HG03460 (cell line): ENCODE results near the gene CBFA2T2.
A peak's percentile ranks its signal among the peaks of the same experiment; 100 is the strongest.

Experiments
- ATAC-seq: cut with Tn5 transposase; IDR thresholded peaks from one replicate; pipeline ENCODE4 v1.9.1; 2021; ENCODE audit not compliant: unreplicated experiment

The CBFA2T2 gene

DNA sequence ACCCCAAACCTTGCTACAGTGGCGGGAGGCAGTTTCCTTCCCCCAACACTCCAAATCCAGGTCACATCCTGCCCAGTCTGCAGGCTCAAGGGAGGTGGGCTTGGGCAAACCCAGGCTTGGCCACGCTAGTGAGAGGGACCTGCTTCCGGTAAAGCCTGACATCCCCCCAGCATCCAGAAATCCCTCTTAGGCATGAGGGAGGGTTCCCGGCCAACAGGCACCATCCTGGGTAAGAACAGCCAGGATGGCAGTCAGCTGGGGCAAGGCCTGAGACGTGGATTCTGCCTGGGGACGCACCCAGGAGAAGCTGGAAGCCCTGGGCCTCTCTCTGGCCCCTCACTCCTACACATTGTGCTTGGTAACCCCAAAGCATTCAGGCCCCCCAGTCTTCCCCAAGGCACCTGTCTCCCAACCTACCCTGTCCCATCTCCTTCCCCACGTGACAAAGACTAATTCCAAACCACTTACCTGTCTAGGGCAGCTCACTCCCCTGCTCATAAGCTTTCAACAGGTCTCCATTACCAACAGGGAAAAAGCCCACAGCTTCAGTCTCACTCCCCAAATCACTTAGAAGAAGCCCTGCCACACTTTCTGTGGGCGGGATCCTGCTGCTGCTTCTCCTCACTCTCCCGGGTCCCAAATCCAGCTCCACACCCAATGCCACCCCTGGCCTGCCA is 174.3 kb downstream of the CBFA2T2 start:
- ATAC-seq = no peak

DNA sequence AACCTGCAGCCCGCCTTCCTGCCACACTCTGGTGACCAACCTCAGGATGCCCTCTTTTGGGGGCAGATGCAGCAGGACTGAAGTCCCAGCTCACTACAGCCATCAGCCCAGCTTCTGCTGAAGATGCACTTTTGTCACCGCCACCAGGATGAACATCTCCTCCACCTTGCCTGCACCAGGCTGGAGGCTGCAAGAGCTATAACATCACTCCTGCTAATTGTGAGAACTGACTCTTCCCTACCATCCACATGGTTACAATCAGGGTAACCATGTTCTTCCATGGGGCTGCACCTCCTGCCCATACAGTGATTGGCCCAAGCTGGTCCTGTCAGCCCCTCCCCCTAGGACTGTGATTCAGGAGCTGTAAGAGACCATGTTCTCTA is 174.9 kb downstream of the CBFA2T2 start:
- ATAC-seq = no peak

DNA sequence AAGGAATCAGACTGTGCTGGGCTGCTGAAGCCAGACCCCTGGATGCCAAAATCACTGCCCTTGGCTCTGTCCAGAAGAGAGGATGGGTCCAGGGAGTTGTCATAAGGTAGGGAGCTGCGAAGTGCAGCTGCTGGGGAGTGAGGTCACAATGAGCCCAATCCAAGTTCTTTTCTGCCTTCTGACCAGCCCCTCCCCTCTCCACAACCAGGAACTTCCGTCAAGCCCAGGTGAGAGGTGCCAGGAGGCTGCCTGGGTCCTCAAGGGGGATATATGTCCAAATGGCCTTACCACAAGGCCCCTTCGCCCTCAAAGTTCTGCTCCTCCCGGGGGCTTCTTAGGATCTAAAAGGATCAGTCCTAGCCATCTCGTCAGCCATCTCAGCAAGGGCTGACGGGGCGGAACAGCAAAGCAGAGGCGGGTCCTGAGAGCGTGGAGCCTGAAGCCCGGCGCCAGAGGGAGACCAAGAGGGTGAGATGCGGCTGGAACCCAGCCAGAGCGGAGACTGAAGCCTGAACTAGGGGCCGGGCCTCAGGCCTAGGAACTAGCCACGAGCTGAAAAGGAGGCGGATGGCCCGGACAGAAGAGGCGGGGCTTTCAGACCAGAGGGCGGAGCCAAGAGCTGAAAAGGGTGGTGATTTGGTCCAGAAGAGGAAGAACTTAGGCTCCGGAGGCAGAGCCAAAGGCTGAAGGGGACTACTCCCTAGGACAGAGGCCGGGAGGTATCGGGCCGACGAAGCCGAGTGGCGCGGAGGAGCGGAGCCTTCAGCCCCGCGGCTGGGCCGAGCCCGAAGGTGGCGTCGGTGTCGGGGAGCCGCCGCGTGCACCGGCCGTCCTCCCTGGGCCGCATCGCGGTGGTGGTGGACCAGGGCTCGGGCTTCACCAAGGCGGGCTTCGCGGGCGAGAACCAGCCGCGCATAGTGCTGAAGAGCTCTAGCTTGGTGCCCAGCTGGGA is 176.7 kb downstream of the CBFA2T2 start, which contains the start of gene ACTL10:
Gene ACTL10, plus strand, starts transcription at position 651 of the 952 bp plus-strand sequence. CDS start 555 bp downstream, outside the sequence.
- peak; percentile 64 for ATAC-seq

DNA sequence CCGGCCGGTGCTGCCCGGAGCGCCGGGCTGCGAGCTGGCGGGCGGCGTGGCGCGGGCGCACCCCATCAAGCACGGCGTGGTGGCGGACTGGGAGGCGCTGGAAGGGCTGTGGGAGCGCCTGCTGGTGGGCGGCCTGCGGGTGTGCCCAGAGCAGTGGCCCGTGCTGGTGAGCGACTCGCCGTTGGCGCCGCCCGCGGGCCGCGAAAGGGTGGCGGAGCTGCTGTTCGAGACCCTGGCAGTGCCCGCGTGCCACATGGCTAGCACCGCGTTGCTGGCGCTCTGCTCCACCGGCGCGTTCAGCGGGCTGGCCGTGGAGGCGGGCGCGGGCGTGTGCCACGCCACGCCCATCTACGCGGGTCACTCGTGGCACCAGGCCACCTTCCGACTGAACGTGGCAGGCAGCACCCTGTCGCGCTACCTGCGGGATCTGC is 177.4 kb downstream of the CBFA2T2 start:
- peak; percentile 13 for ATAC-seq

DNA sequence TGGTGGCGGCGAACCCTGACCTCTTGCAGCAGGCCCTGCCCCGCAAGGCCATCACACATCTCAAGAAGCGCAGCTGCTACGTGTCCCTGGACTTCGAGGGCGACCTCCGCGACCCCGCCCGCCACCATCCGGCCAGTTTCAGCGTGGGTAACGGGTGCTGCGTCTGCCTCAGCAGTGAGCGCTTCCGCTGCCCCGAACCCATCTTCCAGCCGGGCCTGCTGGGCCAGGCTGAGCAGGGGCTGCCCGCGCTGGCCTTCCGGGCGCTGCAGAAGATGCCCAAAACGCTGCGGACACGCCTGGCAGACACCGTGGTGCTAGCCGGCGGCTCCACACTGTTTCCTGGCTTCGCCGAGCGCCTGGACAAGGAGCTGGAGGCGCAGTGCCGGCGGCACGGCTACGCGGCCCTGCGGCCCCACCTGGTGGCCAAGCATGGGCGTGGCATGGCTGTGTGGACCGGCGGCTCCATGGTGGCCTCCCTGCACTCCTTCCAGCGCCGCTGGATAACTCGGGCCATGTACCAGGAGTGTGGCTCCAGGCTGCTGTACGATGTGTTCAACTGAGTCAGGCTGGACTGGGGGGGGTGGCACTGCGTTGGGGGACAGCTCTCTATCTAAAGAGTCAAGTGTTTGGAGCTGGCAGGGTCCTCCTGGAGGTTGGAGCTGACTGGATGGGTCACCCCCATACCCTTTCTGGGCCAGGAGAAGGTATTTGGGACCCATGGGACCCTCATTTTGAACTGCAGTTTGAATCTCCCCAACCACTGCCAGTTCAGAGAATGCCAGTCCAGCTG is 178.0 kb downstream of the CBFA2T2 start:
- no peak for ATAC-seq

DNA sequence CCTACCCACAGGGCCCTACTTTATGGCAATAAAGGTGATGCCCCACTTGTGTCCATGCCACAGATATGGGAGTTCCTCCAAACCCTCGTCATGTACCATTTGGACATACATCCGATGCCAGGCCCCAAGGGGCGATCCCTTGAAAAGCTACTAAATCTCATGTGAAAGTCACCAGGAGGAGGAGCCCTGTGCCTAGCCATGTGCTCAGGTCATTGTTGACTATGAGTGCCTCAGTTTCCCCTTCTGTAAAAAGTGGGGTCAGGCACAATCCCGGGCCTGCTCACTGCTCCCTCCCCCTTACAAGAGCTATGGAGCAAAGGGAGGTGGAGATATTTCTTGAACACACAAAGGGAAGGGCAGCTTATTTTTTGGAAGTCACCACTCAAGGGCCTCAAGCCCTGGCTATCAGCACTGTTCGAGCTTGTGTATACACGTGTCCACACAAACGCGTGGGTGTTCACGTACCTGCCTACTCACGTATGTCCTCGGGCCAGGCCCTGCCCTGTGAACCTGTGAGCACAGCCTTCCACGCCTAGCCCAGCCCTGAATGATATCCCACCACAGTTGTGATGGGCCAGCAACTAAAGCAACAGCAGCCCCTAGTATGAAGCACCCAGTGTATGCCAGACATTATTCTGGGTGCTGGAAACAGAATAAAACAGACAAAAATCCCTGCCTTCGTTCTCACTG is 178.7 kb downstream of the CBFA2T2 start:
- ATAC-seq = no peak

DNA sequence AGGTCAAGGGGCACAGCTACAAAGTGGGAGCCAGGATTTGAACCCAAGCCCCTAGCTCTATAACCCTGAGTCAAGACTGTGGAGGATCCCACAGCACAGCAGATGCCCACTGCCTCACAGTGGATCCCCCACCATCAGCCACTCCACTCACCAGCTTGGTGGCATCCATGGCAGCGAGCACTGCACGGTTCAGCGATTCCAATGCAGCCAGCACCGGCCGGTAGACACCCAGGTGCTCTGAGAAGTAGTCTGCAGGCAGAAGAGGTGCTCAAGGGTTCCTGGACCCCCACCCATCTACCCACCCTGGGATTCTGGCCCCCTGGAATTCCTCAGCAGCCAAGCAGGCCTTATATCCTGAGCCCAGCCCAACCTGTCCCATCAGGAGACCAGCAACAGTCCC is 179.3 kb downstream of the CBFA2T2 start:
- ATAC-seq = no peak

DNA sequence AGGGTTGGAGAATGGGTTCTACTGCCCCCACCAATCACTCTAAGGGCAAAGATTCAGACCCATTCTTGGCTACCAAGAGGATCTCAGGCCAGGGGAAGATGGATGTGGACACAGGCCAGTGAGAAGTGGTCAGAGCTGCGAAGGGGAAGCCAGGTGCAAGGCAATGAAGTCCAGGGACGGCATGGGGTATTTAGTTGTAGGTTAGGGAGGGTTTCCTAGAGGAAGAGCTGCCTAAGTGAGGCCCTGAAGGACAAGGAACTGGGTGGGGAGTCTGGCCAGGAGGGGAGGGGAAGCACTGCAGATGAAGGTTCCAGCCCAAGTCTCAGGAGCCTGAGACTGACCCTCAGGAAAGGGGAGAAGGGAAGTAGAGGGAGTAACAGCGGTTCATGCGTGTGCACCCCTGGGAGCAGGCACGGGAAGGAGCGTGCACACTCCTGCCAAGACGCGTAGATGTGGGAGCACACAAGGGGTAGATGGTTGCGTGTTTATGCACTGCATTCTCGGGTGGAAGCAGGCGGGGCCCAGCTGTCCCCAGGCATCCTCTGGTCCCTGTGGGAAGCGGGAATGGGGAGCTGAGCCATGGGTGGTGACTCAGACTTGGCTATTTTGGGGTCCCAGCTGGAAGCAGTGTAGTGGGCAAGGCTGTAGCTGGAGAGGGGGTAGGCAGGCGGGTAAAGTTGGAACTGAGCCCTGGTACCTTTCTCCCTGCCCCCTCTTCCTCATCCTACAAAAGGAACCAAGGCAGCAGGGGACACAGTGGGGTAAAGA is 180.2 kb downstream of the CBFA2T2 start:
- no peak for ATAC-seq

DNA sequence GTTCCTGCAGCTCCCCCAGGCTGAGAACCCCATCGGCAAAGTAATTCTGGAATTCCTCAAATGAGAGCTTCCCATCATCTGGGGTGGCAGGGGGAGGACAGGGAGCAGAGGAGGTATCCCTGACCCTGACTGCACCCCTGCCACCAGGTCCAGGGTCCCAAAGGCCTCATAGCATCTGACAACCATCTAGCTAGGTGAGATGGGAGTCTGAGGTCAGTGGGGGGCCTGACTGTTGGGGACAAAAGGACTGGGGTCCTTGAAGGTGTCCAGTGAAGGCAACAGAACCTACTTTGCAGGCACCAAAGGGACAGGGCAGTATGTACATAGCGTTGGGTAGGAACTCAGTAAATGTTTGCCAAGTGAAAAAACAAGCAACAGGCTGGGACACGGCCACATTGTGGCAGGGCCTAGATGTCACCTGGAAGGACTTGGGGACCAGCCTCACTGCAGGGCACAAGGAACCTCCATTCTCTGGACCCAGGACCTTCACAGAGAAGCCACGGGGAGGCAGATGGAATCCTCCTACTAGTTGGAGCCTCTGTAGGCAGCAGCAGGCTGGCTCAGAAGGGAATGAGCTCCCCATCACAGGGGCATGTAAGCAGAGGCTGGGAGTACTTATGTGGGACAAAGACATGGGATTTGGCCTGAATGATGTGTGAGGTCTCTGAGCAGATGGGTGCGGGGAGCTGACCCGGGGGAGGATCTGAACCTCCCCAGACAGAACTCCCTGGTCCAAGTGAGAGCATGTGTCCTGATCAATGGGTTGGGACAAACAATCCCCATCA is 181.0 kb downstream of the CBFA2T2 start:
- no peak for ATAC-seq

DNA sequence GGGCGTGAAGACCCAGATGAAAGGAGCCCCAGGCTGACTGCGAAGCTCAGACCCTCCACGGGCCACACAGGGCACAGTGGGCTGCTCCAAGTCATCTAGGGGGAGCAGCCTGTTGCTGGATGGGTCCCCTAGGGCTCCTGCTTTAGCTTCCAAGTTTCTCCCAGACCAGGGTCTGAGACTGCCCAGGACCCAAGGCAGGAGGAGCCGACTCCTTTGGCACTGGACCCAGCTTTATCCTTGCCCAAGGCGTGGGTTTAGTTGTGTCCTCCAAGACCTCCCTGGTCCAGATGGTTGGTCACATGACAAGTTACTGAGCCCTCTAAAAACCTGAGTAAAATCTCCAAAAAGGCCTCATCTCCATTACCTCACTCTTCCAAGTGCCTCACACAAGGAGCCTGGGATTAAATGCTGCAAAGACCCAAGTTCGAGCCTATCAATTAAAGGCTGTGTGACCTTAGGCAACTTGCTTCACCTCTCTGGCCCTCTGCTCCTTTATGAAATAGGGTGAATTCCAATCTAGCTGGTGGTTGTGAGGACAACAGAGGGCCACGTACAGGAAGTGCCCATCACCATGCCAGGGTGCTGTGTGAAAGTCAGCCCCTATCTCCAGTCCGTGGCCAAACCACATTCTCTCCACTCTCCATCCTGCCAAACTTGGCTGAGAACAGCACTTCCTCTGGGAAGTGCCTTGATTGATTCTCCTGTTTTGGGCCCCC is 181.8 kb downstream of the CBFA2T2 start:
- ATAC-seq = no peak

DNA sequence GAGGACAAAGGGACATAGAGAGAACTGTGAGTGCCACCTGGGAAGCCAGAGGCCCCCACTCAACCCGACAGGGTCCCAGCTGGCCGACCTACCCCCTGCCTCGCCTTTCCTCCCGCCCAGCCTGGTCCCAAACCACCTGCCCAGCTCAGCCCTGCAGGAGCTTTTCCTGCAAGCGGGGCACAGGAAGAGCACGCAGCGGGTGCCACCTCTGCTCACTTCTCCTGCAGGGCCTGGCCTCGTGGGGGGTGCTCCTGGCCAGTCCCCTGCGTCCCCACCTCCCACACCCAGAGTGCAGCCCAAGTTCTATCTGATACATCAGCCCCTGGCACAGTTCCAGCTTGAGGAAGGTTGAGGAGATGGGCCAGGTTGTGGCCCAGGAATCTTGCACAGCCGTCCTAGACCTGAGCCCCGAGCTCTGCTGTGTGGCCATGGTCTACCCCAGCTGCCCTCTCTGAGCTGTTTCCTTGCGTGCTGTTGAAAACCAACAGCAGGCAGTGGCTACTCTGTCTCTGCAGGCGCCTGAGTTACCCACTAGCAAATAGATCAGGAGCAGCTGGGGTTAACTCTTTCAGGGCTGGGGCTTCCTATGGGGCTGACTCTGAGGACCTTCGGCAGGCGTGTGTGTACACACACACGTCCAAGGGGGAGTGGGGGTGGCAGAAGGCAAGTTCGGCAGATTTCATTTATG is 182.7 kb downstream of the CBFA2T2 start:
- ATAC-seq = no peak

DNA sequence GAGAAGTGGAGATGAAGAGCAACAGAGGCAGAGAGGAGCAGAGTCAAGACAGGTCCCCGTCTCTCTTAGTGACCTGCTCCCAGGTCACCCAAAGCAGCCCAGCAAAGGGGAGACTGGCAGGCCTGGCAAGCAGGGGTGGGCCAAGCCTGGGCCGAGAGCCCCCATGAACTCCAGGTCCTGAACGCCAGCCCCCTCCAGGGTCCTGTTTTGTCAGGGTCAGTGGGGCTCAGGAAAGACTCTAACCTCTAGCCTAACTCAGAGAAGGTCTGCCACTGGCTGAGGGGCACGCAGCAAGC is 183.2 kb downstream of the CBFA2T2 start:
- ATAC-seq = no peak

DNA sequence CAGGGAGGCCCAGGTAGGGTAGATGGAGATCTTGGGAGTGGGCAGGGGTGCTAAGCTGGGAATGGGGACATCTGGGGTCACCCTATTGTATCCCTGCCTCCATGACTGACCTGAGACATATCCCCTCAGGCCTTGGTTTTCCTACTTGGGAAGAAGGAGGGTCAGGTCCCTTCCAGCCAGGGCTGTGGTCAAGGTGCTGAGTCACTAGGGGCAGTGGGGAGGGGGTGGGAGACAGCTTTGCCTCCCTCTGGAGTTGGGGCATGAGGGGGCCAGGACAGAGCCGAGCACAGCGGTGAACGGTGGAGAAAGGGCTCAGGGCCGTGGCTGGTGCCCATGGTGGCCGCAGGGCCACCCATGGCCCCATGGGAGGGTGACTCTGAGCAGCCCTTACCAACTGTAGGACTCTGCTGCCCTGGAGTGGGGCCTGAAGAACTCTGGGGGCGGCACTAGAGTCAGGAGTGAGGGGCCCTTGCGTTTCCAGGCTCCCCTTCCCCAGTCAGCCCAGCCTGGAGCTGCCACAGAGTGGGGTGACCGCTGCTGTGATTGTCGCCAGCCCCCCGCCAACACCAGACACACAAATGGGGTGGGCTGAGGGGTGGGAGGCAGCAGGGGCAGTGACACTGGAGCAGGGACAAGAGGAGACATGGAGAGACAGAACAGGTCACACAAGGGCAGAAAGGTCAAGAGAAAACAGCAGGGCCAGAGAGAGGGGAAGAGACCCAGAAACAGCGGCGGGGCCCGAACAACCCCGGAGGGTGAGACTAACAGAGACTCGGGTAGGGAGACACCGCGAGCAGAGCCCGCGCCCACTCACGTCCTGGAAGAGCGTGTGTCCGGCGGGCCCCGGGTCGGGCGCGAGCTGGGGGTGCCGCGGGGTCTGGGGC is 183.8 kb downstream of the CBFA2T2 start:
- ATAC-seq = no peak

DNA sequence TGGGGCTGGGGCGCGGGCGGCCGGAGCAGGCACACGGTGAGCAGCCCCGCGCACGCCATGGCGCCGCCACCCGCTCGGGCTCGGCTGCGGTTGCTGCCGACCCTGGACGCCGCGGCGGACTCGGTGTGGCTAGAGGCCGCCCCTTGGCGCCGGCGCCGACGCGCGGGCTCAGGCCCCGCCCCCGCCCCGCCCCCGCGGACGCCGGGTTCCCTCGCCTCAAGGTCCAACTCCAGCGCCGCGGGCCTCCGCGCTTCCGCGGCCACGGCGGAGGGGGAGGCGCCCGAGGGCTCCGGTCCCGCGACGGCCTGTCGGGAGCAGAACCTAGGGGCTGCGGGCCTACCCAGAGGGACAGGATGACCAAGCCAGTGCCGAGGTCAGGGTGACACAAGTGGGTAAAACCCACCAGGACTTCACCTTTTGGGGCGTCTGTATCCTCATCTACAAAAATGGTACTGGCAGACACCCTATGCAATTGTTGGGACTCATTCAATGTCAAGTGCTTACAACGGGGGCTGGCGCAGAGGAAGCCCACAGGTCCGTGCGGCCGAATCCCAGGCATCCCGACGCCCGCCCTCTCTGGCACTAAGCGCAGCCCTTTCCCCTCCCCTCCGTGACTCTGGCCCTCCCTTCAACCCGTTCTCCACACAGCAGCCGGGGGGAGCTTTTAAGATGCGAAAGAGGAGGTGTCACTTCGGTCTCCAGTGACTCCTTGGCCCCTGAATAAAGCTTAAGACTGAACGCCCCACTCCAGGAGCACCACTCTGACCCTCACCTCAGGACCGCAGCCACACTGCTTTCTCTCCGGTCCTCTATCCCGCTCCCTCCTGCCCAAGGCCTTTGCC is 184.6 kb downstream of the CBFA2T2 start, which contains the start of gene NECAB3:
Gene NECAB3, minus strand, starts transcription at position 135 of the 842 bp plus-strand sequence. Its CDS starts 76 bp downstream, at position 59.
- peak; percentile 72 for ATAC-seq

DNA sequence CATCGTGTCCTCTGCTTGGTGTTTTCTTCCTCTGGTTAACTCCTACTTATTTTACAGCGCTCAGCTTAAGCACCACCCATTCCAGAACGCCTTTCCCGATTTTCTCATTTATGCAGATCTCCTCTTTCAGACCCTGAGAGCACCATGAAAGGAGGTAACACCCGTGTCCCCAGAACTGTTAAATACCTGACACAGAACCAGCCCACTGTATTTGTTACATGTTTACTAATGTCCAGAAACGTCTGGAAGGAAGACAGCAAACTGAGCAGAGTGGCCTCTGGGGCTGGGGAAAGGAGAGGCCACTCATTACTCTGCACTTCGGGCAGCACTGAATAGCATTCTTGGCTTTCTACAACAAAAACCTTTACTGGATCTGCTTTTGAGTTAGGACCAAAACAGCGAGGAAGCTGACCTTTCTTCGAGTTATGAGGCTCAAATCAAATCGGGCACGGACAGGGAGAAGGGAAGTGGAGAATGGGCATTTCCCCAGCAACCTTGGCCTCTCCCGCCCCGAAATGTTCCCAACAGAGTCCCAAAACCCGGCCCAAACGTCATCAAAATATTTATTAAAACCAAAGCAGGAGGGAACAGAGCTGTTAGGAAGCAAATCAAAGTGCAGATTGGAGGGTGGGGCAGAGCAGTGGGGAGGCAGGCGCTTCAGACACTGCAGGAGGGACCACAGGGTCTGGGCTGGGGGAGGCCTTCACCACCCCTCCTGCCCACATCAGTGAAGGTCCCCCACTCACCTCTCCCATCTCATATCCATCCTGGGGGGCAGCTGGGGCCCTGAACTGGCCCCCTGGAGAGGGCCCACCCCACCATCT is 185.5 kb downstream of the CBFA2T2 start:
- ATAC-seq = no peak
